Lower leg skin (tissue), 3 donors: ENCODE data around the gene HOXC9.

Experiments
- POLR2A ChIP-seq, 2 donors: fragments of 450-650 bp; IDR thresholded peaks; one replicate each; pipeline ENCODE4 v1.6.1; 2016 to 2017; ENCODE audit warnings: antibody characterized with exemption in 2 of 2, mild to moderate bottlenecking in 1 of 2, moderate library complexity in 1 of 2
- TF ChIP-seq, protein P1 (sequence below), 3 donors: fragments of 450-650 bp; IDR thresholded peaks; one replicate each; pipeline ENCODE4 v1.5.1; 2016; ENCODE audit warnings: antibody characterized with exemption in 3 of 3, mild to moderate bottlenecking in 3 of 3, moderate library complexity in 2 of 3

DNA sequence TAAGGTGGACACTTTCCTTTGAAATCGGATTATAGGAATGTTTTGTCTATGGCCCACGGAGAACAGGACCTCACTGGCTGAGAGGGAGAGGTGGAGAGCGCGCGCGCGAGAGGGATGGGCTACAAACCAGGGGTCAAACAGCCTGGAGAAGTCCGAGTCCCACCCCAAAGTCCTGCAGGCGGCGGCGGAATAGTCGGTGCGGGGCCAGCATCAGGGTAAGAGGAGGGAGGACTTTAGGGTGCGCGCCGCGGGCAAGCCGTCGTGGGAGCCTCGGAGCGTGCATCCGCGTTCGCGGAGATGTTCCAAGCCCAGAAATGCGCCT is 5.5 kb downstream of the HOXC9 start:
- TF ChIP-seq POLR2A (IDR thresholded peaks at IDR 0.05): no peak
- TF ChIP-seq, protein P1, sequence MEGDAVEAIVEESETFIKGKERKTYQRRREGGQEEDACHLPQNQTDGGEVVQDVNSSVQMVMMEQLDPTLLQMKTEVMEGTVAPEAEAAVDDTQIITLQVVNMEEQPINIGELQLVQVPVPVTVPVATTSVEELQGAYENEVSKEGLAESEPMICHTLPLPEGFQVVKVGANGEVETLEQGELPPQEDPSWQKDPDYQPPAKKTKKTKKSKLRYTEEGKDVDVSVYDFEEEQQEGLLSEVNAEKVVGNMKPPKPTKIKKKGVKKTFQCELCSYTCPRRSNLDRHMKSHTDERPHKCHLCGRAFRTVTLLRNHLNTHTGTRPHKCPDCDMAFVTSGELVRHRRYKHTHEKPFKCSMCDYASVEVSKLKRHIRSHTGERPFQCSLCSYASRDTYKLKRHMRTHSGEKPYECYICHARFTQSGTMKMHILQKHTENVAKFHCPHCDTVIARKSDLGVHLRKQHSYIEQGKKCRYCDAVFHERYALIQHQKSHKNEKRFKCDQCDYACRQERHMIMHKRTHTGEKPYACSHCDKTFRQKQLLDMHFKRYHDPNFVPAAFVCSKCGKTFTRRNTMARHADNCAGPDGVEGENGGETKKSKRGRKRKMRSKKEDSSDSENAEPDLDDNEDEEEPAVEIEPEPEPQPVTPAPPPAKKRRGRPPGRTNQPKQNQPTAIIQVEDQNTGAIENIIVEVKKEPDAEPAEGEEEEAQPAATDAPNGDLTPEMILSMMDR (IDR thresholded peaks at IDR 0.05): no peak
